Progenitor cell of endocrine pancreas (in vitro differentiated cells): ENCODE data around the gene PC. TPM values are rescaled to one million over a fixed set of nuclear protein-coding genes. Genes with fewer than 3 reads are reported as not detected.
A peak's percentile ranks its signal among the peaks of the same experiment; 100 is the strongest.

Experiments used
- DNase-seq: peaks from one replicate; pipeline ENCODE4 v3.0.0; 2021; ENCODE audit warnings: low spot score; ENCODE audit not compliant: unreplicated experiment
- H3K27ac Mint-ChIP-seq: 2 replicates; pipeline ENCODE4 v1.8.0; 2021; ENCODE audit warnings: mild to moderate bottlenecking, moderate library complexity, mixed read lengths
- H3K27me3 Mint-ChIP-seq: 2 replicates; pipeline ENCODE4 v1.8.0; 2021; ENCODE audit warnings: mixed read lengths
- H3K36me3 Mint-ChIP-seq: 2 replicates; pipeline ENCODE4 v1.8.0; 2022; ENCODE audit warnings: mixed read lengths; ENCODE audit not compliant: insufficient read depth
- H3K4me1 Mint-ChIP-seq: 2 replicates; pipeline ENCODE4 v1.8.0; 2021; ENCODE audit warnings: low read depth, mixed read lengths
- H3K4me3 Mint-ChIP-seq: 2 replicates; pipeline ENCODE4 v1.8.0; 2021; ENCODE audit warnings: low read depth, mild to moderate bottlenecking, moderate library complexity, mixed read lengths
- H3K9me3 Mint-ChIP-seq: 2 replicates; pipeline ENCODE4 v1.8.0; 2021; ENCODE audit warnings: low read depth, mixed read lengths
- CTCF ChIP-seq: fragments of 200-600 bp; sonication (generic); IDR thresholded peaks from one replicate; pipeline ENCODE4 v1.5.0; 2021; ENCODE audit warnings: antibody characterized with exemption, mild to moderate bottlenecking; ENCODE audit not compliant: unreplicated experiment
- total RNA-seq: library from RNA; stranded (reverse); gene quantifications from 2 replicates; pipeline ENCODE4 v1.2.1, GENCODE V29; 2021

PC gene
- total RNA-seq, 1 donor from 2014 or later: 25.0 TPM

DNA sequence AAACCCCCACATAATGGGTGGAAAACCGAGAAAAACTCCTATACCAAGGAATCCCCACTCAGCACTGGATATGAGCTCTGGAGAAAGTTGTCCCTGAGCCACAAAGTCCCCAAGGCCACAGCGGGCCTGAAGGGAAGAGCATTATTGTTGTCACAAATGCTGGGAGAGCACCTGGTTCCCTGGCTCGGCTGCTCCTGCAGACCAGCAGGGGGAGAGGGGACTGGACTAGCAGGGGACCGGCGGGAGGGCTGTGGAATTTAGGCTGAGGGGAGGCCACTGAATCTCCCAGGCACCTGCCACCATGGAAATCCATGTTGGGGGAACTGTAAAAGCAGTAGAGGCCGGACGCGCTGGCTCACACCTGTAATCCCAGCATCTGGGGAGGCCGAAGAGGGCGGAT lies 7.0 kb downstream of the PC start:
- no peak for DNase-seq
- peaks cover 3% of the 10 kb centered on the region for H3K36me3 Mint-ChIP-seq
- H3K27me3 Mint-ChIP-seq: no peaks in the 10 kb centered on the region
- H3K27ac Mint-ChIP-seq: no peak overlapping the region
- no peak overlapping the region for H3K4me3 Mint-ChIP-seq
- no peaks in the 10 kb centered on the region for H3K9me3 Mint-ChIP-seq
- H3K4me1 Mint-ChIP-seq: no peaks in the 10 kb centered on the region
- no peak for TF ChIP-seq CTCF

DNA sequence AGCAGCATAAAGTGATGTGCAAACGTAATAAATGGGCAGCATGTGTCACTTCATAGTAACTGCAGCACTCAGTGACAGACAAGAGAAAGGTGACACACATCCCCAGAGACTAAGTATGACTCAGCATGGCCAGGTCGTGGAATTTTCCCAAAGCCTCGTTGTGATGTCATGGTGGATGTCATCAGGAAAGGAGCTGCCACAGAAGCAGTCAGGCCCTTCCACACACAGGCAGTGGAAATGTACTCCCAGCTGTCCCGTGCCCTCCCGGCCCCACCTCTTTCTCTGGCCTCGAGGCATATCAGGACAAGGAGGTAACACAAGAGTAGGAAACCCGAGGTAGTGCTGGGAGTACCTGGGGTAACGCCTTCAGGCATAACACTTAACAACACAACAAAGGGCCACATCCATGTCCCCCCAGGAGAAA lies 8.1 kb downstream of the PC start:
- Mint-ChIP-seq H3K4me1 (no peaks in the 10 kb centered on the region), H3K27me3 (no peaks in the 10 kb centered on the region), H3K27ac (peak overlapping the region; percentile 67), H3K4me3 (no peak overlapping the region), H3K36me3 (peaks cover 3% of the 10 kb centered on the region), H3K9me3 (no peaks in the 10 kb centered on the region)
- no peak for DNase-seq
- no peak for TF ChIP-seq CTCF

GRCh38 chr11:66938582-66939135 lies 19.5 kb downstream of the PC start:
- Mint-ChIP-seq H3K27me3 (no peaks in the 10 kb centered on the region), H3K9me3 (no peaks in the 10 kb centered on the region), H3K36me3 (peaks cover 2% of the 10 kb centered on the region), H3K4me1 (no peaks in the 10 kb centered on the region), H3K27ac (no peak overlapping the region), H3K4me3 (no peak overlapping the region)
- no peak for DNase-seq
- no peak for TF ChIP-seq CTCF

GRCh38 chr11:66937193-66937733 lies 20.9 kb downstream of the PC start:
- Mint-ChIP-seq H3K36me3 (no peaks in the 10 kb centered on the region), H3K9me3 (no peaks in the 10 kb centered on the region), H3K27ac (no peak overlapping the region), H3K27me3 (no peaks in the 10 kb centered on the region), H3K4me3 (no peak overlapping the region), H3K4me1 (no peaks in the 10 kb centered on the region)
- DNase-seq: no peak
- no peak for TF ChIP-seq CTCF

- no peaks in the 10 kb centered on the region for H3K27me3 Mint-ChIP-seq
- no peak for TF ChIP-seq CTCF
- H3K36me3 Mint-ChIP-seq: no peaks in the 10 kb centered on the region
- no peak overlapping the region for H3K27ac Mint-ChIP-seq
- no peak overlapping the region for H3K4me3 Mint-ChIP-seq
- H3K4me1 Mint-ChIP-seq: no peaks in the 10 kb centered on the region
- no peak for DNase-seq
- H3K9me3 Mint-ChIP-seq: no peaks in the 10 kb centered on the region
Observed at GRCh38 chr11:66936311-66936711, 21.9 kb downstream of the PC start.
